Raji (cell line): ENCODE data around the gene SEZ6.

ENCODE experiments used
- POLR2A ChIP-seq: IDR thresholded peaks from 2 replicates; pipeline ENCODE4 v1.6.1; 2011; ENCODE audit warnings: low read depth, low read length, control low read depth; ENCODE audit not compliant: insufficient read depth

SEZ6 gene

GRCh38 chr17:28996554-28997096, 9.2 kb downstream of the SEZ6 start:
- no peak for TF ChIP-seq POLR2A

- no peak for TF ChIP-seq POLR2A
Observed at GRCh38 chr17:28993645-28994426, 12.0 kb downstream of the SEZ6 start.

- no peak for TF ChIP-seq POLR2A
Observed at GRCh38 chr17:28992625-28993600, 12.9 kb downstream of the SEZ6 start.

GRCh38 chr17:28992185-28992584, 13.6 kb downstream of the SEZ6 start:
- TF ChIP-seq POLR2A: no peak

- TF ChIP-seq POLR2A: no peak
Observed at GRCh38 chr17:28991779-28992178, 14.1 kb downstream of the SEZ6 start.

- no peak for TF ChIP-seq POLR2A
Observed at GRCh38 chr17:28989028-28989427, 16.8 kb downstream of the SEZ6 start.

GRCh38 chr17:28988475-28988874, 17.4 kb downstream of the SEZ6 start:
- TF ChIP-seq POLR2A: no peak

- no peak for TF ChIP-seq POLR2A
Observed at GRCh38 chr17:28986714-28987655, 18.8 kb downstream of the SEZ6 start.

- no peak for TF ChIP-seq POLR2A
Observed at GRCh38 chr17:28985950-28986713, 19.7 kb downstream of the SEZ6 start.

- no peak for TF ChIP-seq POLR2A
Observed at GRCh38 chr17:28983286-28984230, 22.3 kb downstream of the SEZ6 start.

- no peak for TF ChIP-seq POLR2A
Observed at GRCh38 chr17:28982131-28982793, 23.6 kb downstream of the SEZ6 start.

- no peak for TF ChIP-seq POLR2A
Observed at GRCh38 chr17:28978356-28978964, 27.4 kb downstream of the SEZ6 start.
